AG10803 (cell line): ENCODE measurements around the gene PACS1.
A peak's percentile ranks its signal among the peaks of the same experiment; 100 is the strongest.
"Not testable (repeated sequence)": the region's sequence is repeated elsewhere in the genome, so short reads cannot be mapped to it uniquely, and the experiment has no call there.

ENCODE experiments used
- DNase-seq: peaks from one replicate; pipeline ENCODE4 v3.0.0; 2010; ENCODE audit warnings: low read depth
- H3K4me3 ChIP-seq: 2 replicates; pipeline ENCODE4 v1.5.1; 2011; ENCODE audit warnings: mild to moderate bottlenecking, low read length, control low read depth
- TF ChIP-seq, protein P1 (sequence below): conservative IDR thresholded peaks from 2 replicates; pipeline ENCODE4 v1.5.1; 2011; ENCODE audit warnings: mild to moderate bottlenecking, low read length, control low read depth, inconsistent platforms

Gene PACS1

DNA sequence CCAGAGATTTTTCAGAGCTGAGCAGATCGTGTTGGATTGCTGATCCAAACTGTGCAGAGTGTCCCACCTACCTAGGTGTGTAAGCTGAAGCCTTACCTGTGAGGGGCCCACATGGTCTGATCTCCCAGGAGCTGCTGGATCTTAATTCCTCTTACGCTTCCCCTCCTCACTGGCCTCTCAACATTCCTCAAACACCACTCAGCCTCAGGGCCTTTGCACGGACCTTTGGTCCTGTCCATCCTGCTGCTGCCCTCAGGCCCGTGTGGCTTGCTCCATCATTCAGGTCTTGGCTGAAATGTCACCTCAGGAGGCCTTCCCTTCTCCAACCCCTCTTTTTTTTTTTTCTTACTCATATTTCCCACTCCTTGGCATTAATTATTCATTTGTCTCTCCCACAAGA, 177.2 kb downstream of the PACS1 start:
- TF ChIP-seq, protein P1, sequence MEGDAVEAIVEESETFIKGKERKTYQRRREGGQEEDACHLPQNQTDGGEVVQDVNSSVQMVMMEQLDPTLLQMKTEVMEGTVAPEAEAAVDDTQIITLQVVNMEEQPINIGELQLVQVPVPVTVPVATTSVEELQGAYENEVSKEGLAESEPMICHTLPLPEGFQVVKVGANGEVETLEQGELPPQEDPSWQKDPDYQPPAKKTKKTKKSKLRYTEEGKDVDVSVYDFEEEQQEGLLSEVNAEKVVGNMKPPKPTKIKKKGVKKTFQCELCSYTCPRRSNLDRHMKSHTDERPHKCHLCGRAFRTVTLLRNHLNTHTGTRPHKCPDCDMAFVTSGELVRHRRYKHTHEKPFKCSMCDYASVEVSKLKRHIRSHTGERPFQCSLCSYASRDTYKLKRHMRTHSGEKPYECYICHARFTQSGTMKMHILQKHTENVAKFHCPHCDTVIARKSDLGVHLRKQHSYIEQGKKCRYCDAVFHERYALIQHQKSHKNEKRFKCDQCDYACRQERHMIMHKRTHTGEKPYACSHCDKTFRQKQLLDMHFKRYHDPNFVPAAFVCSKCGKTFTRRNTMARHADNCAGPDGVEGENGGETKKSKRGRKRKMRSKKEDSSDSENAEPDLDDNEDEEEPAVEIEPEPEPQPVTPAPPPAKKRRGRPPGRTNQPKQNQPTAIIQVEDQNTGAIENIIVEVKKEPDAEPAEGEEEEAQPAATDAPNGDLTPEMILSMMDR = no peak
- no peak overlapping the region for H3K4me3 ChIP-seq
- DNase-seq = no peak

DNA sequence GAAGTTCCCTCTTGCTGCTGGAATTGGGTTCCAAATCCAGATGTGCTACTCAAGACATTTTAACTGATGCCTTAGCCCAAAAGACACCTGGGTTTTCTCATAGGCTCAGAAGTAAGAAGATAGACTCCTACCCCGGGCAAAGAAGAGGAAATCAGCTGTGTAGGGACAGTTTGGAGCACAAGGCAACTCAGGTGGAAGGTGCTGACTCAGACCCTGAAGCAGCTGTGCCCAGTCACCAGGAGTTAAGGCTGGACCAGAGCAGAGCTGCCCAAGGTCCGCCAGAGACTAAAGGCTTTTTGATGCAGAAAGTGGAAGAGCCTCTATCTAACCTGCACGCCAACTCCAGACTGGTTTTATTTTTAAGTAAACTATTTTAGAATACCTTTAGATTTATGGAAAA, 177.7 kb downstream of the PACS1 start:
- DNase-seq = no peak
- no peak overlapping the region for H3K4me3 ChIP-seq
- TF ChIP-seq, protein P1 = no peak

DNA sequence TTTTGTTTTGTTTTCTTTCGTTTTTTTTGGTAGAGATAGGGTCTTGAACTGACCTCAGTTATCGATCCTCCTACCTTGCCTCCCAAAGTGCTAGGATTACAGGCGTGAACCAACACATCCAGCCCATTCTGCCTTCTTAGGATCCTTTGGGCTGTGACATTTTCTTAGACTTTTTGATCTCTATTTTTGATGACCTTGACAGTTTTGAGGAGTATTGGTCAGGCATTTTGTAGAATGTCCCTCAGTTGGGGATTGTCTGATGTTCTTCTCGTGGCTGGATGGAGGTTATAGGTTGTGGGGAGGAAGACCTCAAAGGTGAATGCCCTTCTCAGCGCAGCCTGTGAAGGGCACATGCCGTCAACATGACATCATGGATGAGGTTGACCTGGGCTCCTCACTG, 178.8 kb downstream of the PACS1 start:
- H3K4me3 ChIP-seq = no peak overlapping the region
- TF ChIP-seq, protein P1 = no peak
- DNase-seq = no peak

DNA sequence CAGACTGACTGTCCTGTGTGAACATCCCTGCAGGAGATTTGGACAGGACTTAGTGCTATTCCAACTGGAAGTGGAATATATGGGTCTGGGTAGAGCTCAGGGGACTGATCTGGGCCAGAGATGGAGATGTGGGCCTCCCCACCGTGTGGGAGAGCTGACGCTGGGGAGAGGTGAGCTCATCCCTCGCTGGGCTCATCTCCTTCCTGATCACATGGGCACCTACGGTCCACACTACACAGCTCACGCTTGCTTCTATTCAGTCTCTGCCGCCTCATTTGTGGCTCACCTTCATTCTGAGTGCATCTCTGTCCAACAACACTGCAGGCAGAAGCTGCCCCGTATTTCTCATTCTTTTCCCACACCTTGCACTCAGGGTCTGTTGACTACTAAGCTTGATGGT, 181.7 kb downstream of the PACS1 start:
- TF ChIP-seq, protein P1 = no peak
- DNase-seq = no peak
- no peak overlapping the region for H3K4me3 ChIP-seq

DNA sequence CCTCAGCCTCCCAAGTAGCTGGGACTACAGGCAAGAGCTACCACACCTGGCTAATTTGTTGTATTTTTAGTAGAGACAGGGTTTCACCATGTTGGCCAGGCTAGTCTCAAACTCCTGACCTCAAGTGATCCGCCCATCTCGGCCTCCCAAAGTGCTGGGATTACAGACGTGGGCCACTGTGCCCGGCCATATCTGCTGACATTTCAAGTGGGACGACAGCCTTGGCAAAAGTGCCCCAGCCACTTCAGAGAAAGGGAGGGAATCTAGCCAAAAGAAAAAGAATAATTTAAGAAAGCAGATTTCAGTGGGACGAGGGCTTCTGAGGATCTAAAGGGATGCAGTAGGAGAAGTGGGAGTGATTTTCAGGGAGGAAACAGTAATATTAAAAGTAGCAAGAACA, 183.0 kb downstream of the PACS1 start:
- not testable (repeated sequence) for DNase-seq, H3K4me3 ChIP-seq

DNA sequence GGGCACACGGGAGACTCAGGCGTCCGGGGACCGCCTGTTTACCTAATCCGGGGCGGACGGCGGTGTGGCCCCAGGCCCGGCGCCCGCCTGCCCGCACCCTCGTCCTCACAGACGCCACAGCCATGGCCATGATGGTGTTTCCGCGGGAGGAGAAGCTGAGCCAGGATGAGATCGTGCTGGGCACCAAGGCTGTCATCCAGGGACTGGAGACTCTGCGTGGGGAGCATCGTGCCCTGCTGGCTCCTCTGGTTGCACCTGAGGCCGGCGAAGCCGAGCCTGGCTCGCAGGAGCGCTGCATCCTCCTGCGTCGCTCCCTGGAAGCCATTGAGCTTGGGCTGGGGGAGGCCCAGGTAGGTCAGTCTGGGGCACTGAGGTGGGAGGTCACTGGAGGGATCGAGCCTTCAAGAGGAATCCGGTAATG, 188.4 kb downstream of the PACS1 start:
- DNase-seq = no peak
- H3K4me3 ChIP-seq = peak overlapping the region; percentile 88
- TF ChIP-seq, protein P1 = no peak

DNA sequence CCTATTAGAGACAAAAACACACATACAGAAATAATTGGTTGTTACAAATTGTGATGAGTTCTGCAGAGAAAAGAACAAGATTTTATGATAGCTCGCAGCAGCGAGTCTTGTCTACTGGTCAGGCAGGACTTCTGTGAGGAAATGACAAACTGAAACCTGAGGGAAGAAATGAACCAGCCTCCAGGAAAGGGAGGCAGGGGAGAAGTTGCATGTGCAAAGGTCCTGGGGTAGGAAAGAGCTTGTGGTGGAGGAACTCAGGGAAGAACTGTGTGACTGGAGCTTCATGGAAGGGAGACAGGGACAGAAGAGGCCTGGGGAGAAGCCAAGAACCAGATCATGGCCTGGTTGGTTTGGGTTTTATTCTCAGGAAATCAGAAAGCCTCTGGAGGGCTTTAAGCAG, 189.2 kb downstream of the PACS1 start:
- TF ChIP-seq, protein P1 = no peak
- DNase-seq = no peak
- no peak overlapping the region for H3K4me3 ChIP-seq

DNA sequence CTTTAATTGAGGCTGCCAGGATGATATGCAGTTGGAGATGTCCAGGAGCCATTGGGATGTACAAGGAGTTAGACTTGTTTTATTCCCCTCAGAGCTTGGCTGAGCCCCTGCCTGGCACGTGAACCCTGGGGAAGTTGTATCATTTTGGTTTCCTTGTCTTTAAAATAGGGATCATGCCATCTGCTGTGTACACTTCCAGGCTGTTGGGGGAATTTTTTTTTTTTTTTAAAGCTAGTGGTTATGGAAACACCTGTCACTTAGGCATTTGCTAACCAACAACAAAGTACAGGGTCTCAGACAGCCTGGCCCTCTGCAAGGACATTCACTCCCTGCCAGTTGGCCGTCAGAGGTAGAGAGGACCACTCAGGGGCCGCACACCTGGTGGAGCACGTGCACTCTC, 189.9 kb downstream of the PACS1 start:
- no peak overlapping the region for H3K4me3 ChIP-seq
- no peak for DNase-seq
- TF ChIP-seq, protein P1 = no peak
